ENCODE measurements around the gene SLC6A11.

SLC6A11 gene

GRCh38 chr3:10970306-10970960 lies 154.4 kb downstream of the SLC6A11 start:
- no peak overlapping the region for H3K4me3 ChIP-seq (ENCODE audit: low read length)
- no peak for TF ChIP-seq CTCF (conservative IDR thresholded peaks at IDR 0.05; ENCODE audit: low read length)
- no peak for DNase-seq (ENCODE audit: low read depth)

- no peak overlapping the region for H3K4me3 ChIP-seq (ENCODE audit: low read length)
- no peak for TF ChIP-seq CTCF (conservative IDR thresholded peaks at IDR 0.05; ENCODE audit: low read length)
- no peak for DNase-seq (ENCODE audit: low read depth)
Measured at GRCh38 chr3:10972072-10972782, 156.2 kb downstream of the SLC6A11 start.

- no peak for TF ChIP-seq CTCF (conservative IDR thresholded peaks at IDR 0.05; ENCODE audit: low read length)
- DNase-seq (ENCODE audit: low read depth) = no peak
- no peak overlapping the region for H3K4me3 ChIP-seq (ENCODE audit: low read length)
Measured at GRCh38 chr3:10973046-10973595, 157.1 kb downstream of the SLC6A11 start.

- no peak for TF ChIP-seq CTCF (conservative IDR thresholded peaks at IDR 0.05; ENCODE audit: low read length)
- H3K4me3 ChIP-seq (ENCODE audit: low read length) = no peak overlapping the region
- DNase-seq (ENCODE audit: low read depth) = no peak
Measured at GRCh38 chr3:10974131-10974530, 158.1 kb downstream of the SLC6A11 start.

- DNase-seq (ENCODE audit: low read depth) = no peak
- TF ChIP-seq CTCF (conservative IDR thresholded peaks at IDR 0.05; ENCODE audit: low read length) = no peak
- H3K4me3 ChIP-seq (ENCODE audit: low read length) = no peak overlapping the region
Measured at GRCh38 chr3:10974746-10975375, 158.8 kb downstream of the SLC6A11 start.

- TF ChIP-seq CTCF (conservative IDR thresholded peaks at IDR 0.05; ENCODE audit: low read length) = no peak
- DNase-seq (ENCODE audit: low read depth) = no peak
- no peak overlapping the region for H3K4me3 ChIP-seq (ENCODE audit: low read length)
Measured at GRCh38 chr3:10975695-10976234, 159.7 kb downstream of the SLC6A11 start.

Measured in AG10803 (cell line).